CD14-positive monocyte (primary cell): ENCODE data around the gene NBEA. TPM values are rescaled to one million over a fixed set of nuclear protein-coding genes. Genes with fewer than 3 reads are reported as not detected.

Source experiments
- DNase-seq, 3 donors: peaks; one replicate each; pipeline ENCODE4 v3.0.0-alpha.2; 2011 to 2022
- H2AFZ ChIP-seq: 2 replicates; pipeline ENCODE4 v1.6.0; 2012; ENCODE audit warnings: mild to moderate bottlenecking, low read depth, low read length, inconsistent platforms; ENCODE audit not compliant: insufficient read depth, poor library complexity, severe bottlenecking
- H3K27ac ChIP-seq, 2 donors: 1 replicate in 1 of 2; 2 replicates in 1 of 2; pipeline ENCODE4 v1.5.1; 2012 to 2013; ENCODE audit warnings: low read length in 2 of 2, control low read depth in 1 of 2, inconsistent platforms in 1 of 2, low read depth in 1 of 2, mild to moderate bottlenecking in 1 of 2
- H3K27me3 ChIP-seq, 2 donors: one replicate each; pipeline versions ENCODE4 v1.6.0 to v1.6.1; 2011 to 2013; ENCODE audit warnings: low read length in 2 of 2; ENCODE audit not compliant: control insufficient read depth in 2 of 2, insufficient read depth in 2 of 2
- H3K36me3 ChIP-seq, 2 donors: replicated peaks in 1 of 2; 1 replicate in 1 of 2; 2 replicates in 1 of 2; pipeline versions ENCODE4 v1.5.1 to v1.6.1; 2012 to 2013; ENCODE audit warnings: low read length in 2 of 2, control low read depth in 1 of 2, inconsistent platforms in 1 of 2, mild to moderate bottlenecking in 1 of 2; ENCODE audit not compliant: insufficient read depth in 2 of 2, control insufficient read depth in 1 of 2
- H3K4me1 ChIP-seq, 2 donors: 1 replicate in 1 of 2; 2 replicates in 1 of 2; pipeline versions ENCODE4 v1.5.1 to v1.6.1; 2012 to 2013; ENCODE audit warnings: low read length in 2 of 2, control low read depth in 1 of 2, inconsistent platforms in 1 of 2, mild to moderate bottlenecking in 1 of 2, moderate library complexity in 1 of 2; ENCODE audit not compliant: insufficient read depth in 2 of 2, control insufficient read depth in 1 of 2
- H3K4me2 ChIP-seq: replicated peaks from 2 replicates; pipeline ENCODE3; 2012; ENCODE audit warnings: low read length, moderate library complexity, mild to moderate bottlenecking; ENCODE audit not compliant: poor library complexity, severe bottlenecking; ENCODE audit errors: extremely low read depth
- H3K4me3 ChIP-seq, 3 experiments: fragments of 200-600 bp in 1 of 3; sonication (generic) in 1 of 3; replicated peaks in 1 of 3; 1 replicate in 2 of 3; 2 replicates in 1 of 3; pipeline ENCODE4 v1.5.1; 2011 to 2013; ENCODE audit warnings: low read length in 3 of 3, mild to moderate bottlenecking in 3 of 3, control low read depth in 2 of 3, low read depth in 2 of 3, inconsistent platforms in 1 of 3, moderate library complexity in 1 of 3
- H3K79me2 ChIP-seq: 2 replicates; pipeline ENCODE4 v1.6.0; 2012; ENCODE audit warnings: mild to moderate bottlenecking, control low read depth, inconsistent platforms, low read length, moderate library complexity; ENCODE audit not compliant: insufficient read depth
- H3K9ac ChIP-seq: 2 replicates; pipeline ENCODE4 v1.6.0; 2017; ENCODE audit warnings: low read length, mild to moderate bottlenecking; ENCODE audit not compliant: insufficient read depth, poor library complexity, severe bottlenecking
- H3K9me3 ChIP-seq, 2 donors: replicated peaks in 1 of 2; 1 replicate in 1 of 2; 2 replicates in 1 of 2; pipeline versions ENCODE4 v1.5.1 to v1.6.1; 2012 to 2013; ENCODE audit warnings: low read length in 2 of 2, control low read depth in 1 of 2; ENCODE audit not compliant: control insufficient read depth in 1 of 2, insufficient read depth in 1 of 2
- H4K20me1 ChIP-seq: 2 replicates; pipeline ENCODE4 v1.6.0; 2012; ENCODE audit warnings: mild to moderate bottlenecking, low read length, control low read depth, moderate library complexity; ENCODE audit not compliant: insufficient read depth
- H3K27ac Mint-ChIP-seq, 7 donors: one replicate each; pipeline ENCODE4 v1.8.0; 2020; ENCODE audit warnings: mild to moderate bottlenecking in 7 of 7, mixed read lengths in 7 of 7, moderate library complexity in 6 of 7, inconsistent platforms in 2 of 7
- H3K27me3 Mint-ChIP-seq, 3 donors: one replicate each; pipeline ENCODE4 v1.8.0; 2021 to 2022; ENCODE audit warnings: low read depth in 3 of 3, mild to moderate bottlenecking in 3 of 3, mixed read lengths in 3 of 3, moderate library complexity in 3 of 3, inconsistent platforms in 1 of 3
- H3K36me3 Mint-ChIP-seq, 2 donors: one replicate each; pipeline ENCODE4 v1.8.0; 2020; ENCODE audit warnings: mixed read lengths in 2 of 2, inconsistent platforms in 1 of 2, mild to moderate bottlenecking in 1 of 2
- H3K4me1 Mint-ChIP-seq: one replicate; pipeline ENCODE4 v1.8.0; 2020; ENCODE audit warnings: mild to moderate bottlenecking, mixed read lengths
- H3K4me3 Mint-ChIP-seq, 2 donors: one replicate each; pipeline ENCODE4 v1.8.0; 2020; ENCODE audit warnings: mild to moderate bottlenecking in 2 of 2, mixed read lengths in 2 of 2, moderate library complexity in 1 of 2
- H3K9me3 Mint-ChIP-seq, 7 donors: one replicate each; pipeline ENCODE4 v1.8.0; 2020 to 2022; ENCODE audit warnings: mixed read lengths in 7 of 7, mild to moderate bottlenecking in 6 of 7, moderate library complexity in 6 of 7, inconsistent platforms in 2 of 7
- CTCF ChIP-seq: fragments of 200-600 bp; IDR thresholded peaks from one replicate; pipeline ENCODE4 v1.8.0; 2022; ENCODE audit warnings: antibody characterized with exemption, mild to moderate bottlenecking
- WGBS: methylation state at CpG from one replicate; pipeline ENCODE4 v1.1.5; 2013; ENCODE audit warnings: missing lambda C conversion rate; ENCODE audit not compliant: insufficient coverage; 5-methylcytosine and 5-hydroxymethylcytosine counted together
- intact Hi-C, 2 donors: fragments of 100-400 bp; cut with micrococcal nuclease; formaldehyde crosslinking; loops; one replicate each; pipeline versions ENCODE4 v1.15.0 to v1.15.1; 2023
- polyA plus RNA-seq, 3 donors: library from polyadenylated mRNA; depleted of rRNA in 1 of 3; unstranded in 2 of 3; stranded (reverse) in 1 of 3; fragments of 300-500 nt in 2 of 3; fragments of >200 nt in 1 of 3; fragmentation: Illumina TruSeq in 2 of 3; gene quantifications; 1 replicate in 2 of 3; 2 replicates in 1 of 3; pipeline ENCODE4 v1.2.3, GENCODE V29; 2012 to 2021

Gene NBEA
- polyA plus RNA-seq, 3 donors = 0.03 to 0.23 (median 0.08) TPM

GRCh38 chr13:35367586-35367985 is 425.5 kb downstream of the NBEA start:
- H3K27ac Mint-ChIP-seq = no peak overlapping the region
- no peak overlapping the region for H2AFZ ChIP-seq
- no peaks in the 10 kb centered on the region for H3K4me1 Mint-ChIP-seq
- H3K27ac ChIP-seq = no peak overlapping the region
- H3K4me3 ChIP-seq = no peak overlapping the region
- H3K4me1 ChIP-seq = no peaks in the 10 kb centered on the region
- H3K27me3 ChIP-seq = no peaks in the 10 kb centered on the region
- TF ChIP-seq CTCF = no peak
- peaks cover 13 to 24% (median 18%) of the 10 kb centered on the region in 7 donors for H3K9me3 Mint-ChIP-seq
- intact Hi-C loops = no loop called here
- H3K4me2 ChIP-seq = no peak overlapping the region
- H3K4me3 Mint-ChIP-seq = no peak overlapping the region
- H3K36me3 Mint-ChIP-seq = no peaks in the 10 kb centered on the region
- H3K9me3 ChIP-seq = peaks cover 10 to 16% of the 10 kb centered on the region in 2 donors
- no peaks in the 10 kb centered on the region for H4K20me1 ChIP-seq
- no peak overlapping the region for H3K9ac ChIP-seq
- no peaks in the 10 kb centered on the region for H3K36me3 ChIP-seq
- WGBS = no CpG with 5 or more reads among the region's 2 CpGs
- H3K79me2 ChIP-seq = no peaks in the 10 kb centered on the region
- no peaks in the 10 kb centered on the region for H3K27me3 Mint-ChIP-seq
- DNase-seq = no peak

GRCh38 chr13:35378939-35379338 is 436.9 kb downstream of the NBEA start:
- intact Hi-C loops = no loop called here
- TF ChIP-seq CTCF = no peak
- Histone ChIP-seq H3K9ac (no peak overlapping the region), H3K4me1 (no peaks in the 10 kb centered on the region), H3K36me3 (no peaks in the 10 kb centered on the region), H3K4me3 (no peak overlapping the region), H3K4me2 (no peak overlapping the region), H2AFZ (no peak overlapping the region), H4K20me1 (no peaks in the 10 kb centered on the region), H3K9me3 (no peaks in the 10 kb centered on the region), H3K79me2 (no peaks in the 10 kb centered on the region), H3K27me3 (no peaks in the 10 kb centered on the region), H3K27ac (no peak overlapping the region)
- Mint-ChIP-seq H3K36me3 (no peaks in the 10 kb centered on the region), H3K4me3 (no peak overlapping the region), H3K27ac (no peak overlapping the region), H3K4me1 (no peaks in the 10 kb centered on the region), H3K9me3 (peaks cover 0 to 2% (median 0%) of the 10 kb centered on the region in 7 donors), H3K27me3 (no peaks in the 10 kb centered on the region)
- DNase-seq = no peak
